IPS-NIHi11 (cell line): ENCODE measurements around the gene OR4M1.
"Not testable (repeated sequence)": the region's sequence is repeated elsewhere in the genome, so short reads cannot be mapped to it uniquely, and the experiment has no call there.

Experiments
- DNase-seq: peaks from one replicate; pipeline ENCODE4 v3.0.0; 2012; ENCODE audit warnings: mixed read lengths, low spot score

OR4M1 gene

GRCh38 chr14:19823178-19823577 is 49.9 kb downstream of the OR4M1 start:
- no peak for DNase-seq

- no peak for DNase-seq
These were observed 50.5 kb downstream of the OR4M1 start for GRCh38 chr14:19823765-19824164.

GRCh38 chr14:19827626-19828244 is 54.4 kb downstream of the OR4M1 start:
- not testable (repeated sequence) for DNase-seq

- DNase-seq: no peak
These were observed 55.0 kb downstream of the OR4M1 start for GRCh38 chr14:19828314-19828713.
